ENCODE results near the gene SSX5. TPM values are rescaled to one million over a fixed set of nuclear protein-coding genes. Genes with fewer than 3 reads are reported as not detected.
A peak's percentile ranks its signal among the peaks of the same experiment; 100 is the strongest.
"Not testable (repeated sequence)": the region's sequence is repeated elsewhere in the genome, so short reads cannot be mapped to it uniquely, and the experiment has no call there.

The SSX5 gene
- not detected for total RNA-seq
- not detected for polyA plus RNA-seq
- 0 reads per million in 6 experiments for total RNA-seq

- no peaks in the 10 kb centered on the region for H3K4me1 Mint-ChIP-seq
- ATAC-seq (no peak), DNase-seq (no peak)
- H3K27me3 Mint-ChIP-seq, result no peaks in the 10 kb centered on the region
- H3K36me3 Mint-ChIP-seq, result no peaks in the 10 kb centered on the region
- POLR2A ChIA-PET, result no interaction called here
- no peak within 1 kb of the TSS for H3K27ac Mint-ChIP-seq
- H3K4me3 Mint-ChIP-seq, result no peak within 1 kb of the TSS
- H3K9me3 Mint-ChIP-seq, result no peaks in the 10 kb centered on the region
Measured at GRCh38 chrX:48196745-48197201, at the start of gene SSX5. Gene SSX5, minus strand, starts transcription at chrX:48196795. Its CDS starts 1,437 bp downstream, at chrX:48195358.

- H3K4me1 Mint-ChIP-seq, POLR2A ChIA-PET, DNase-seq, H3K27ac Mint-ChIP-seq, H3K27me3 Mint-ChIP-seq, ATAC-seq, H3K9me3 Mint-ChIP-seq, H3K4me3 Mint-ChIP-seq, H3K36me3 Mint-ChIP-seq: not testable (repeated sequence)
Measured at GRCh38 chrX:48224196-48224595, 27.6 kb upstream of the SSX5 start.

GRCh38 chrX:48214341-48214740, 17.7 kb upstream of the SSX5 start:
- DNase-seq, H3K9me3 Mint-ChIP-seq, H3K27me3 Mint-ChIP-seq, ATAC-seq, H3K4me3 Mint-ChIP-seq, H3K36me3 Mint-ChIP-seq, POLR2A ChIA-PET: not testable (repeated sequence)
- peak overlapping the region in 1 of 10 donors; percentile 23 for H3K27ac Mint-ChIP-seq
- H3K4me1 Mint-ChIP-seq, result peaks cover 6 to 20% (median 11%) of the 10 kb centered on the region in 4 donors

GRCh38 chrX:48190024-48190423, 6.6 kb downstream of the SSX5 start:
- H3K27me3 Mint-ChIP-seq, H3K4me1 Mint-ChIP-seq, H3K36me3 Mint-ChIP-seq, H3K9me3 Mint-ChIP-seq, H3K27ac Mint-ChIP-seq, ATAC-seq, DNase-seq, H3K4me3 Mint-ChIP-seq: not testable (repeated sequence)
- POLR2A ChIA-PET, result interaction anchor here (0.7 kb wide), 1 partner anchor 1564 kb away, joined by 3 read pairs; no protein-coding TSS in a partner anchor

- H3K4me1 Mint-ChIP-seq, ATAC-seq, H3K36me3 Mint-ChIP-seq, DNase-seq, POLR2A ChIA-PET, H3K4me3 Mint-ChIP-seq, H3K9me3 Mint-ChIP-seq, H3K27ac Mint-ChIP-seq: not testable (repeated sequence)
- peaks cover 0 to 10% (median 3%) of the 10 kb centered on the region in 5 donors for H3K27me3 Mint-ChIP-seq
Measured at GRCh38 chrX:48181882-48182281, 14.7 kb downstream of the SSX5 start.

- Mint-ChIP-seq H3K4me1 (peaks cover 0 to 2% (median 0%) of the 10 kb centered on the region in 4 donors), H3K4me3 (no peak overlapping the region), H3K27ac (no peak overlapping the region), H3K36me3 (no peaks in the 10 kb centered on the region), H3K9me3 (no peaks in the 10 kb centered on the region), H3K27me3 (peaks cover 0 to 8% (median 3%) of the 10 kb centered on the region in 5 donors)
- ATAC-seq, result no peak
- POLR2A ChIA-PET, result interaction anchor here (0.5 kb wide), 1 partner anchor 58 kb away, joined by 4 read pairs; no protein-coding TSS in a partner anchor
- DNase-seq, result no peak
Measured at GRCh38 chrX:48180811-48181210, 15.8 kb downstream of the SSX5 start.

- POLR2A ChIA-PET, result no interaction called here
- Mint-ChIP-seq H3K4me3 (no peak overlapping the region), H3K27ac (no peak overlapping the region), H3K27me3 (peaks cover 0 to 5% (median 2%) of the 10 kb centered on the region in 5 donors), H3K9me3 (no peaks in the 10 kb centered on the region), H3K36me3 (no peaks in the 10 kb centered on the region), H3K4me1 (peaks cover 0 to 2% (median 0%) of the 10 kb centered on the region in 4 donors)
- ATAC-seq, result no peak
- no peak for DNase-seq
Measured at GRCh38 chrX:48179691-48180090, 16.9 kb downstream of the SSX5 start.

- H3K4me3 Mint-ChIP-seq, POLR2A ChIA-PET, H3K27ac Mint-ChIP-seq, DNase-seq, H3K27me3 Mint-ChIP-seq, H3K4me1 Mint-ChIP-seq, H3K36me3 Mint-ChIP-seq, ATAC-seq, H3K9me3 Mint-ChIP-seq: not testable (repeated sequence)
Measured at GRCh38 chrX:48166322-48166721, 30.3 kb downstream of the SSX5 start.

- Mint-ChIP-seq H3K4me3 (no peak overlapping the region), H3K27ac (no peak overlapping the region), H3K27me3 (peaks cover 0 to 5% (median 0%) of the 10 kb centered on the region in 5 donors), H3K4me1 (peaks cover 0 to 4% (median 0%) of the 10 kb centered on the region in 4 donors), H3K36me3 (no peaks in the 10 kb centered on the region), H3K9me3 (no peaks in the 10 kb centered on the region)
- ATAC-seq (no peak), DNase-seq (no peak)
- POLR2A ChIA-PET, result no interaction called here
Measured at GRCh38 chrX:48165241-48165640, 31.4 kb downstream of the SSX5 start.

- ATAC-seq (no peak), DNase-seq (no peak)
- H3K9me3 Mint-ChIP-seq, result no peaks in the 10 kb centered on the region
- POLR2A ChIA-PET, result no interaction called here
- no peaks in the 10 kb centered on the region for H3K27me3 Mint-ChIP-seq
- no peaks in the 10 kb centered on the region for H3K36me3 Mint-ChIP-seq
- peaks cover 0 to 2% (median 0%) of the 10 kb centered on the region in 4 donors for H3K4me1 Mint-ChIP-seq
- H3K4me3 Mint-ChIP-seq, result no peak overlapping the region
- H3K27ac Mint-ChIP-seq, result no peak overlapping the region
Measured at GRCh38 chrX:48156014-48156413, 40.6 kb downstream of the SSX5 start.

GRCh38 chrX:48154796-48155195, 41.8 kb downstream of the SSX5 start:
- peak overlapping the region in 1 of 10 donors; percentile 49 for H3K27ac Mint-ChIP-seq
- no peak for DNase-seq
- no peak for ATAC-seq
- no peak overlapping the region for H3K4me3 Mint-ChIP-seq
- H3K4me1 Mint-ChIP-seq, result peaks cover 0 to 2% (median 0%) of the 10 kb centered on the region in 4 donors
- no peaks in the 10 kb centered on the region for H3K27me3 Mint-ChIP-seq
- POLR2A ChIA-PET, result no interaction called here
- H3K36me3 Mint-ChIP-seq, result no peaks in the 10 kb centered on the region
- no peaks in the 10 kb centered on the region for H3K9me3 Mint-ChIP-seq

- no peaks in the 10 kb centered on the region for H3K36me3 Mint-ChIP-seq
- no peaks in the 10 kb centered on the region for H3K9me3 Mint-ChIP-seq
- no peaks in the 10 kb centered on the region for H3K27me3 Mint-ChIP-seq
- POLR2A ChIA-PET, result no interaction called here
- DNase-seq (no peak), ATAC-seq (no peak)
- H3K27ac Mint-ChIP-seq, result no peak overlapping the region
- H3K4me1 Mint-ChIP-seq, result peaks cover 0 to 2% (median 0%) of the 10 kb centered on the region in 4 donors
- no peak overlapping the region for H3K4me3 Mint-ChIP-seq
Measured at GRCh38 chrX:48153769-48154168, 42.8 kb downstream of the SSX5 start.

GRCh38 chrX:48142697-48143096, 53.9 kb downstream of the SSX5 start:
- H3K36me3 Mint-ChIP-seq, ATAC-seq, POLR2A ChIA-PET, H3K9me3 Mint-ChIP-seq, H3K27me3 Mint-ChIP-seq: not testable (repeated sequence)
- H3K27ac Mint-ChIP-seq, result peak overlapping the region in 5 of 10 donors; percentile 12 to 79 (median 42)
- peak in 1 of 10 donors; percentile 1 for DNase-seq
- H3K4me1 Mint-ChIP-seq, result peaks cover 4 to 30% (median 22%) of the 10 kb centered on the region in 4 donors
- H3K4me3 Mint-ChIP-seq, result peak overlapping the region in 7 of 10 donors; percentile 11 to 65 (median 38)
